ENCODE measurements around the gene TCF15. TPM values are rescaled to one million over a fixed set of nuclear protein-coding genes. Genes with fewer than 3 reads are reported as not detected.

Gene TCF15
- total RNA-seq, 3 donors from 2014 or later = 0.44 to 2.6 (median 1.1) TPM

GRCh38 chr20:564192-564591 lies 45.9 kb downstream of the TCF15 start:
- no peak overlapping the region for H3K27ac ChIP-seq
- TF ChIP-seq CTCF (IDR thresholded peaks at IDR 0.05) (no peak), POLR2AphosphoS5 (IDR thresholded peaks at IDR 0.05) (no peak), POLR2A (IDR thresholded peaks at IDR 0.05) (no peak)
- H3K4me1 ChIP-seq = no peaks in the 10 kb centered on the region
- DNase-seq (ENCODE audit: low spot score in 2 of 2) = no peak
- intact Hi-C loops (cut with DNase I; ENCODE audit: low total_unique reads) = loop anchor here (10.0 kb wide), 1 partner anchor 81 kb away; no protein-coding TSS in a partner anchor
- H3K9me3 ChIP-seq = no peaks in the 10 kb centered on the region
- H3K36me3 ChIP-seq = no peaks in the 10 kb centered on the region
- H3K4me3 ChIP-seq = no peak overlapping the region
- peaks cover 3 to 24% of the 10 kb centered on the region in 2 donors for H3K27me3 ChIP-seq

GRCh38 chr20:563187-563586 lies 46.9 kb downstream of the TCF15 start:
- intact Hi-C loops (cut with DNase I; ENCODE audit: low total_unique reads) = loop anchor here (10.0 kb wide), 1 partner anchor 82 kb away; no protein-coding TSS in a partner anchor

GRCh38 chr20:562232-562897 lies 47.7 kb downstream of the TCF15 start:
- DNase-seq (ENCODE audit: low spot score in 2 of 2) = no peak
- Histone ChIP-seq H3K9me3 (no peaks in the 10 kb centered on the region), H3K4me3 (no peak overlapping the region), H3K36me3 (no peaks in the 10 kb centered on the region), H3K27ac (no peak overlapping the region), H3K4me1 (no peaks in the 10 kb centered on the region), H3K27me3 (peaks cover 0 to 17% of the 10 kb centered on the region in 2 donors)
- TF ChIP-seq POLR2A (IDR thresholded peaks at IDR 0.05) = no peak
- TF ChIP-seq CTCF (IDR thresholded peaks at IDR 0.05) = no peak
- TF ChIP-seq POLR2AphosphoS5 (IDR thresholded peaks at IDR 0.05) = no peak
- intact Hi-C loops (cut with DNase I; ENCODE audit: low total_unique reads) = loop anchor here (10.0 kb wide), 1 partner anchor 82 kb away; no protein-coding TSS in a partner anchor

More at GRCh38 chr20:563187-563586, 46.9 kb downstream of the TCF15 start:
- peaks cover 1 to 22% of the 10 kb centered on the region in 2 donors for H3K27me3 ChIP-seq
- no peaks in the 10 kb centered on the region for H3K36me3 ChIP-seq
- TF ChIP-seq POLR2A (IDR thresholded peaks at IDR 0.05) = no peak
- TF ChIP-seq CTCF (IDR thresholded peaks at IDR 0.05) = no peak
- TF ChIP-seq POLR2AphosphoS5 (IDR thresholded peaks at IDR 0.05) = no peak
- DNase-seq (ENCODE audit: low spot score in 2 of 2) = no peak
- H3K4me3 ChIP-seq = no peak overlapping the region
- H3K4me1 ChIP-seq = no peaks in the 10 kb centered on the region
- no peak overlapping the region for H3K27ac ChIP-seq
- no peaks in the 10 kb centered on the region for H3K9me3 ChIP-seq

GRCh38 chr20:561437-562231 lies 48.5 kb downstream of the TCF15 start:
- Histone ChIP-seq H3K4me1 (no peaks in the 10 kb centered on the region), H3K36me3 (no peaks in the 10 kb centered on the region), H3K4me3 (no peak overlapping the region), H3K9me3 (no peaks in the 10 kb centered on the region), H3K27me3 (peaks cover 0 to 12% of the 10 kb centered on the region in 2 donors), H3K27ac (no peak overlapping the region)
- intact Hi-C loops (cut with DNase I; ENCODE audit: low total_unique reads) = loop anchor here (10.0 kb wide), 1 partner anchor 83 kb away; no protein-coding TSS in a partner anchor
- peak; percentile 22 to 61 for DNase-seq (ENCODE audit: low spot score in 2 of 2)
- TF ChIP-seq POLR2AphosphoS5 (IDR thresholded peaks at IDR 0.05) (no peak), CTCF (IDR thresholded peaks at IDR 0.05) (peak; percentile 82 to 96 (median 83))

GRCh38 chr20:560680-561079 lies 49.4 kb downstream of the TCF15 start:
- no peak overlapping the region for H3K4me3 ChIP-seq
- H3K9me3 ChIP-seq = no peaks in the 10 kb centered on the region
- DNase-seq (ENCODE audit: low spot score in 2 of 2) = no peak
- intact Hi-C loops (cut with DNase I; ENCODE audit: low total_unique reads) = loop anchor here (10.0 kb wide), 1 partner anchor 84 kb away; no protein-coding TSS in a partner anchor
- no peak overlapping the region for H3K27ac ChIP-seq
- no peaks in the 10 kb centered on the region for H3K36me3 ChIP-seq
- H3K4me1 ChIP-seq = no peaks in the 10 kb centered on the region
- peaks cover 0 to 12% of the 10 kb centered on the region in 2 donors for H3K27me3 ChIP-seq
- TF ChIP-seq POLR2AphosphoS5 (IDR thresholded peaks at IDR 0.05) = no peak
- no peak for TF ChIP-seq POLR2A (IDR thresholded peaks at IDR 0.05)
